CD14-positive monocyte (primary cell): Measurements from ENCODE around the gene BNC2. TPM values are rescaled to one million over a fixed set of nuclear protein-coding genes. Genes with fewer than 3 reads are reported as not detected.

Source experiments
- DNase-seq, 3 donors: peaks; one replicate each; pipeline ENCODE4 v3.0.0-alpha.2; 2011 to 2022
- H2AFZ ChIP-seq: 2 replicates; pipeline ENCODE4 v1.6.0; 2012; ENCODE audit warnings: mild to moderate bottlenecking, low read depth, low read length, inconsistent platforms; ENCODE audit not compliant: insufficient read depth, poor library complexity, severe bottlenecking
- H3K27ac ChIP-seq, 2 donors: 1 replicate in 1 of 2; 2 replicates in 1 of 2; pipeline ENCODE4 v1.5.1; 2012 to 2013; ENCODE audit warnings: low read length in 2 of 2, control low read depth in 1 of 2, inconsistent platforms in 1 of 2, low read depth in 1 of 2, mild to moderate bottlenecking in 1 of 2
- H3K27me3 ChIP-seq, 2 donors: one replicate each; pipeline versions ENCODE4 v1.6.0 to v1.6.1; 2011 to 2013; ENCODE audit warnings: low read length in 2 of 2; ENCODE audit not compliant: control insufficient read depth in 2 of 2, insufficient read depth in 2 of 2
- H3K36me3 ChIP-seq, 2 donors: replicated peaks in 1 of 2; 1 replicate in 1 of 2; 2 replicates in 1 of 2; pipeline versions ENCODE4 v1.5.1 to v1.6.1; 2012 to 2013; ENCODE audit warnings: low read length in 2 of 2, control low read depth in 1 of 2, inconsistent platforms in 1 of 2, mild to moderate bottlenecking in 1 of 2; ENCODE audit not compliant: insufficient read depth in 2 of 2, control insufficient read depth in 1 of 2
- H3K4me1 ChIP-seq, 2 donors: 1 replicate in 1 of 2; 2 replicates in 1 of 2; pipeline versions ENCODE4 v1.5.1 to v1.6.1; 2012 to 2013; ENCODE audit warnings: low read length in 2 of 2, control low read depth in 1 of 2, inconsistent platforms in 1 of 2, mild to moderate bottlenecking in 1 of 2, moderate library complexity in 1 of 2; ENCODE audit not compliant: insufficient read depth in 2 of 2, control insufficient read depth in 1 of 2
- H3K4me2 ChIP-seq: replicated peaks from 2 replicates; pipeline ENCODE3; 2012; ENCODE audit warnings: low read length, moderate library complexity, mild to moderate bottlenecking; ENCODE audit not compliant: poor library complexity, severe bottlenecking; ENCODE audit errors: extremely low read depth
- H3K4me3 ChIP-seq, 3 experiments: fragments of 200-600 bp in 1 of 3; sonication (generic) in 1 of 3; replicated peaks in 1 of 3; 1 replicate in 2 of 3; 2 replicates in 1 of 3; pipeline ENCODE4 v1.5.1; 2011 to 2013; ENCODE audit warnings: low read length in 3 of 3, mild to moderate bottlenecking in 3 of 3, control low read depth in 2 of 3, low read depth in 2 of 3, inconsistent platforms in 1 of 3, moderate library complexity in 1 of 3
- H3K79me2 ChIP-seq: 2 replicates; pipeline ENCODE4 v1.6.0; 2012; ENCODE audit warnings: mild to moderate bottlenecking, control low read depth, inconsistent platforms, low read length, moderate library complexity; ENCODE audit not compliant: insufficient read depth
- H3K9ac ChIP-seq: 2 replicates; pipeline ENCODE4 v1.6.0; 2017; ENCODE audit warnings: low read length, mild to moderate bottlenecking; ENCODE audit not compliant: insufficient read depth, poor library complexity, severe bottlenecking
- H3K9me3 ChIP-seq, 2 donors: replicated peaks in 1 of 2; 1 replicate in 1 of 2; 2 replicates in 1 of 2; pipeline versions ENCODE4 v1.5.1 to v1.6.1; 2012 to 2013; ENCODE audit warnings: low read length in 2 of 2, control low read depth in 1 of 2; ENCODE audit not compliant: control insufficient read depth in 1 of 2, insufficient read depth in 1 of 2
- H4K20me1 ChIP-seq: 2 replicates; pipeline ENCODE4 v1.6.0; 2012; ENCODE audit warnings: mild to moderate bottlenecking, low read length, control low read depth, moderate library complexity; ENCODE audit not compliant: insufficient read depth
- H3K27ac Mint-ChIP-seq, 7 donors: one replicate each; pipeline ENCODE4 v1.8.0; 2020; ENCODE audit warnings: mild to moderate bottlenecking in 7 of 7, mixed read lengths in 7 of 7, moderate library complexity in 6 of 7, inconsistent platforms in 2 of 7
- H3K27me3 Mint-ChIP-seq, 3 donors: one replicate each; pipeline ENCODE4 v1.8.0; 2021 to 2022; ENCODE audit warnings: low read depth in 3 of 3, mild to moderate bottlenecking in 3 of 3, mixed read lengths in 3 of 3, moderate library complexity in 3 of 3, inconsistent platforms in 1 of 3
- H3K36me3 Mint-ChIP-seq, 2 donors: one replicate each; pipeline ENCODE4 v1.8.0; 2020; ENCODE audit warnings: mixed read lengths in 2 of 2, inconsistent platforms in 1 of 2, mild to moderate bottlenecking in 1 of 2
- H3K4me1 Mint-ChIP-seq: one replicate; pipeline ENCODE4 v1.8.0; 2020; ENCODE audit warnings: mild to moderate bottlenecking, mixed read lengths
- H3K4me3 Mint-ChIP-seq, 2 donors: one replicate each; pipeline ENCODE4 v1.8.0; 2020; ENCODE audit warnings: mild to moderate bottlenecking in 2 of 2, mixed read lengths in 2 of 2, moderate library complexity in 1 of 2
- H3K9me3 Mint-ChIP-seq, 7 donors: one replicate each; pipeline ENCODE4 v1.8.0; 2020 to 2022; ENCODE audit warnings: mixed read lengths in 7 of 7, mild to moderate bottlenecking in 6 of 7, moderate library complexity in 6 of 7, inconsistent platforms in 2 of 7
- WGBS: methylation state at CpG from one replicate; pipeline ENCODE4 v1.1.5; 2013; ENCODE audit warnings: missing lambda C conversion rate; ENCODE audit not compliant: insufficient coverage; 5-methylcytosine and 5-hydroxymethylcytosine counted together
- intact Hi-C, 2 donors: fragments of 100-400 bp; cut with micrococcal nuclease; formaldehyde crosslinking; loops; one replicate each; pipeline versions ENCODE4 v1.15.0 to v1.15.1; 2023
- polyA plus RNA-seq, 3 donors: library from polyadenylated mRNA; depleted of rRNA in 1 of 3; unstranded in 2 of 3; stranded (reverse) in 1 of 3; fragments of 300-500 nt in 2 of 3; fragments of >200 nt in 1 of 3; fragmentation: Illumina TruSeq in 2 of 3; gene quantifications; 1 replicate in 2 of 3; 2 replicates in 1 of 3; pipeline ENCODE4 v1.2.3, GENCODE V29; 2012 to 2021
- TF ChIP-seq, protein P1 (sequence below): fragments of 200-600 bp; IDR thresholded peaks from one replicate; pipeline ENCODE4 v1.8.0; 2022; ENCODE audit warnings: antibody characterized with exemption, mild to moderate bottlenecking

Gene BNC2
- polyA plus RNA-seq, 3 donors = 0.01 TPM; not detected in 2

DNA sequence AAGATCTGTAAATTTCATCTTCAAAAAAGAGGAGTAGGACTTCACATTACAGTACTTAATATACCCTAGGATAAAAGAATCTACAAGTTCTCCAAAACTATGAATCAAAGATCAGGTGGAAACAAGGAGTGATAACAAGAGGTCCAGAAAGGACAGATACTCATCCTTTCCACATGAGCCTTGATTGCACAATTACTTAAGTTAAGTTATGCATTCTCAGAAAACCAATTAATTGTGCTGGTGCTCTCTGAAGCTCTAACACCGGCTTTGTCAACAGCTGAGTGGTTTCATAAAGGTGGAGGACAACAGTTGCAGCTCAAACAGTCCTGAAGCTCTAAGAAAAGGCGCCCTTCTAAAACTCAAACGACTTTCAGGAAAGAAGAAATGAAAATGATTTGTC lies 251.9 kb downstream of the BNC2 start:
- Histone ChIP-seq H3K9ac (no peak overlapping the region), H4K20me1 (no peaks in the 10 kb centered on the region), H3K9me3 (no peaks in the 10 kb centered on the region), H3K4me1 (no peaks in the 10 kb centered on the region), H3K36me3 (no peaks in the 10 kb centered on the region), H3K27me3 (no peaks in the 10 kb centered on the region), H3K79me2 (no peaks in the 10 kb centered on the region), H3K4me2 (no peak overlapping the region), H3K4me3 (no peak overlapping the region), H3K27ac (no peak overlapping the region), H2AFZ (no peak overlapping the region)
- no peaks in the 10 kb centered on the region for H3K36me3 Mint-ChIP-seq
- 100% methylated on average over 1 of the region's 3 CpGs for WGBS
- no peak overlapping the region for H3K27ac Mint-ChIP-seq
- TF ChIP-seq, protein P1, sequence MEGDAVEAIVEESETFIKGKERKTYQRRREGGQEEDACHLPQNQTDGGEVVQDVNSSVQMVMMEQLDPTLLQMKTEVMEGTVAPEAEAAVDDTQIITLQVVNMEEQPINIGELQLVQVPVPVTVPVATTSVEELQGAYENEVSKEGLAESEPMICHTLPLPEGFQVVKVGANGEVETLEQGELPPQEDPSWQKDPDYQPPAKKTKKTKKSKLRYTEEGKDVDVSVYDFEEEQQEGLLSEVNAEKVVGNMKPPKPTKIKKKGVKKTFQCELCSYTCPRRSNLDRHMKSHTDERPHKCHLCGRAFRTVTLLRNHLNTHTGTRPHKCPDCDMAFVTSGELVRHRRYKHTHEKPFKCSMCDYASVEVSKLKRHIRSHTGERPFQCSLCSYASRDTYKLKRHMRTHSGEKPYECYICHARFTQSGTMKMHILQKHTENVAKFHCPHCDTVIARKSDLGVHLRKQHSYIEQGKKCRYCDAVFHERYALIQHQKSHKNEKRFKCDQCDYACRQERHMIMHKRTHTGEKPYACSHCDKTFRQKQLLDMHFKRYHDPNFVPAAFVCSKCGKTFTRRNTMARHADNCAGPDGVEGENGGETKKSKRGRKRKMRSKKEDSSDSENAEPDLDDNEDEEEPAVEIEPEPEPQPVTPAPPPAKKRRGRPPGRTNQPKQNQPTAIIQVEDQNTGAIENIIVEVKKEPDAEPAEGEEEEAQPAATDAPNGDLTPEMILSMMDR = no peak
- intact Hi-C loops = no loop called here
- DNase-seq = no peak
- peaks cover 0 to 6% (median 0%) of the 10 kb centered on the region in 7 donors for H3K9me3 Mint-ChIP-seq
- H3K27me3 Mint-ChIP-seq = no peaks in the 10 kb centered on the region
- no peak overlapping the region for H3K4me3 Mint-ChIP-seq
- no peaks in the 10 kb centered on the region for H3K4me1 Mint-ChIP-seq

- H3K4me1 ChIP-seq = no peaks in the 10 kb centered on the region
- Mint-ChIP-seq H3K4me1 (no peaks in the 10 kb centered on the region), H3K27me3 (no peaks in the 10 kb centered on the region), H3K36me3 (no peaks in the 10 kb centered on the region), H3K27ac (no peak overlapping the region), H3K9me3 (peaks cover 0 to 6% (median 0%) of the 10 kb centered on the region in 7 donors), H3K4me3 (no peak overlapping the region)
- no peak overlapping the region for H3K27ac ChIP-seq
- H3K4me3 ChIP-seq = no peak overlapping the region
- H3K9ac ChIP-seq = no peak overlapping the region
- H3K36me3 ChIP-seq = no peaks in the 10 kb centered on the region
- H3K79me2 ChIP-seq = no peaks in the 10 kb centered on the region
- no peaks in the 10 kb centered on the region for H3K27me3 ChIP-seq
- TF ChIP-seq, protein P1 = no peak
- DNase-seq = no peak
- H3K9me3 ChIP-seq = no peaks in the 10 kb centered on the region
- no peak overlapping the region for H3K4me2 ChIP-seq
- no CpG with 5 or more reads among the region's 2 CpGs for WGBS
- H4K20me1 ChIP-seq = no peaks in the 10 kb centered on the region
- no peak overlapping the region for H2AFZ ChIP-seq
- intact Hi-C loops = no loop called here
These were observed 253.8 kb downstream of the BNC2 start for GRCh38 chr9:16616686-16617085.
